ENCODE data around the gene ATP5F1B.

ATP5F1B gene

GRCh38 chr12:56645717-56646446 is at the start of gene ATP5F1B:
Gene ATP5F1B (minus strand): TSS chr12:56645984. CDS start chr12:56645963, 21 bp downstream.
- no peak for TF ChIP-seq CTCF (conservative IDR thresholded peaks at IDR 0.05; ENCODE audit: low read depth, low read length)
- H3K4me3 ChIP-seq (ENCODE audit: low read depth, low read length) = peak within 1 kb of the TSS; percentile 100
- DNase-seq (ENCODE audit: low read depth) = peak; percentile 100

- TF ChIP-seq CTCF (conservative IDR thresholded peaks at IDR 0.05; ENCODE audit: low read depth, low read length) = no peak
- no peak overlapping the region for H3K4me3 ChIP-seq (ENCODE audit: low read depth, low read length)
- no peak for DNase-seq (ENCODE audit: low read depth)
Measured at GRCh38 chr12:56694161-56694560, 48.4 kb upstream of the ATP5F1B start.

GRCh38 chr12:56688846-56689109 is 43.0 kb upstream of the ATP5F1B start:
- DNase-seq (ENCODE audit: low read depth) = no peak
- H3K4me3 ChIP-seq (ENCODE audit: low read depth, low read length) = peak overlapping the region; percentile 56
- no peak for TF ChIP-seq CTCF (conservative IDR thresholded peaks at IDR 0.05; ENCODE audit: low read depth, low read length)

GRCh38 chr12:56688129-56688845 is 42.5 kb upstream of the ATP5F1B start, which contains the start of gene PTGES3:
Gene PTGES3 (minus strand): TSS chr12:56688284. CDS start chr12:56687999, 285 bp downstream.
- peak within 1 kb of the TSS; percentile 94 for H3K4me3 ChIP-seq (ENCODE audit: low read depth, low read length)
- no peak for TF ChIP-seq CTCF (conservative IDR thresholded peaks at IDR 0.05; ENCODE audit: low read depth, low read length)
- peak; percentile 99 for DNase-seq (ENCODE audit: low read depth)

- TF ChIP-seq CTCF (conservative IDR thresholded peaks at IDR 0.05; ENCODE audit: low read depth, low read length) = no peak
- H3K4me3 ChIP-seq (ENCODE audit: low read depth, low read length) = peak overlapping the region; percentile 94
- DNase-seq (ENCODE audit: low read depth) = peak; percentile 37
Measured at GRCh38 chr12:56687223-56688128, 41.7 kb upstream of the ATP5F1B start.

- DNase-seq (ENCODE audit: low read depth) = no peak
- H3K4me3 ChIP-seq (ENCODE audit: low read depth, low read length) = peak overlapping the region; percentile 39
- no peak for TF ChIP-seq CTCF (conservative IDR thresholded peaks at IDR 0.05; ENCODE audit: low read depth, low read length)
Measured at GRCh38 chr12:56684745-56685359, 39.1 kb upstream of the ATP5F1B start.

Data from choroid plexus epithelial cell (primary cell).